Lower lobe of right lung (tissue), 2 donors: ENCODE measurements around the gene B3GALT4. TPM values are rescaled to one million over a fixed set of nuclear protein-coding genes. Genes with fewer than 3 reads are reported as not detected.

Experiments used
- ATAC-seq, 2 donors: fragments of 200-7000 bp; cut with Tn5 transposase; one replicate each; pipeline ENCODE4 v1.9.1; 2020 to 2022; ENCODE audit warnings: mild to moderate bottlenecking in 2 of 2, moderate library complexity in 2 of 2
- DNase-seq: peaks from one replicate; pipeline ENCODE4 v3.0.0-alpha.2; 2020
- H3K27ac ChIP-seq: fragments of 200-600 bp; one replicate; pipeline ENCODE4 v1.8.0; 2022
- H3K27me3 ChIP-seq: fragments of 200-600 bp; one replicate; pipeline ENCODE4 v1.8.0; 2022; ENCODE audit warnings: low read depth
- H3K36me3 ChIP-seq: fragments of 200-600 bp; one replicate; pipeline ENCODE4 v1.8.0; 2022; ENCODE audit warnings: mild to moderate bottlenecking
- H3K4me1 ChIP-seq: fragments of 200-600 bp; one replicate; pipeline ENCODE4 v1.8.0; 2022
- H3K4me3 ChIP-seq: fragments of 200-600 bp; one replicate; pipeline ENCODE4 v1.8.0; 2022; ENCODE audit warnings: mild to moderate bottlenecking
- H3K9me3 ChIP-seq: fragments of 200-600 bp; one replicate; pipeline ENCODE4 v1.8.0; 2022
- intact Hi-C: fragments of 100-400 bp; cut with DNase I; formaldehyde crosslinking; loops from one replicate; pipeline ENCODE4 v1.11.0; 2022
- total RNA-seq: library from RNA; stranded (reverse); fragmentation: NEBNext Ultra II Directional; extraction: Animal tissue kit (Norgen Biotek cat#: 25700); gene quantifications from one replicate; pipeline ENCODE4 v1.2.1, GENCODE V29; 2021
- TF ChIP-seq, protein P1 (sequence below): fragments of 200-600 bp; IDR thresholded peaks from one replicate; pipeline ENCODE4 v1.8.0; 2022; ENCODE audit warnings: antibody characterized with exemption, mild to moderate bottlenecking
- donor health status: DM: no; HTN: yes; CAD: no; lungs with severe emphysema.

Gene B3GALT4
- total RNA-seq, 1 donor from 2014 or later: 19.6 TPM

GRCh38 chr6:33296797-33297405 lies 20.0 kb downstream of the B3GALT4 start:
- intact Hi-C loops: no loop called here
- H3K4me1 ChIP-seq: peaks cover 38% of the 10 kb centered on the region
- no peaks in the 10 kb centered on the region for H3K27me3 ChIP-seq
- TF ChIP-seq, protein P1, sequence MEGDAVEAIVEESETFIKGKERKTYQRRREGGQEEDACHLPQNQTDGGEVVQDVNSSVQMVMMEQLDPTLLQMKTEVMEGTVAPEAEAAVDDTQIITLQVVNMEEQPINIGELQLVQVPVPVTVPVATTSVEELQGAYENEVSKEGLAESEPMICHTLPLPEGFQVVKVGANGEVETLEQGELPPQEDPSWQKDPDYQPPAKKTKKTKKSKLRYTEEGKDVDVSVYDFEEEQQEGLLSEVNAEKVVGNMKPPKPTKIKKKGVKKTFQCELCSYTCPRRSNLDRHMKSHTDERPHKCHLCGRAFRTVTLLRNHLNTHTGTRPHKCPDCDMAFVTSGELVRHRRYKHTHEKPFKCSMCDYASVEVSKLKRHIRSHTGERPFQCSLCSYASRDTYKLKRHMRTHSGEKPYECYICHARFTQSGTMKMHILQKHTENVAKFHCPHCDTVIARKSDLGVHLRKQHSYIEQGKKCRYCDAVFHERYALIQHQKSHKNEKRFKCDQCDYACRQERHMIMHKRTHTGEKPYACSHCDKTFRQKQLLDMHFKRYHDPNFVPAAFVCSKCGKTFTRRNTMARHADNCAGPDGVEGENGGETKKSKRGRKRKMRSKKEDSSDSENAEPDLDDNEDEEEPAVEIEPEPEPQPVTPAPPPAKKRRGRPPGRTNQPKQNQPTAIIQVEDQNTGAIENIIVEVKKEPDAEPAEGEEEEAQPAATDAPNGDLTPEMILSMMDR: no peak
- ATAC-seq (no peak), DNase-seq (no peak)
- H3K9me3 ChIP-seq: no peaks in the 10 kb centered on the region
- peak overlapping the region; percentile 70 for H3K4me3 ChIP-seq
- H3K27ac ChIP-seq: peak overlapping the region; percentile 90
- H3K36me3 ChIP-seq: peaks cover 55% of the 10 kb centered on the region

- no peaks in the 10 kb centered on the region for H3K27me3 ChIP-seq
- TF ChIP-seq, protein P1: no peak
- DNase-seq (peak; percentile 80), ATAC-seq (peak; percentile 27 to 49)
- peaks cover 38% of the 10 kb centered on the region for H3K4me1 ChIP-seq
- no peaks in the 10 kb centered on the region for H3K9me3 ChIP-seq
- intact Hi-C loops: no loop called here
- peak overlapping the region; percentile 90 for H3K27ac ChIP-seq
- peak overlapping the region; percentile 70 for H3K4me3 ChIP-seq
- peaks cover 55% of the 10 kb centered on the region for H3K36me3 ChIP-seq
Measured at GRCh38 chr6:33297406-33297955, 20.6 kb downstream of the B3GALT4 start.

GRCh38 chr6:33297956-33298772 lies 21.2 kb downstream of the B3GALT4 start:
- ATAC-seq (peak; percentile 75 to 76), DNase-seq (peak; percentile 78)
- H3K4me3 ChIP-seq: peak overlapping the region; percentile 70
- H3K27ac ChIP-seq: peak overlapping the region; percentile 90
- H3K9me3 ChIP-seq: no peaks in the 10 kb centered on the region
- peaks cover 55% of the 10 kb centered on the region for H3K36me3 ChIP-seq
- peaks cover 38% of the 10 kb centered on the region for H3K4me1 ChIP-seq
- TF ChIP-seq, protein P1: no peak
- H3K27me3 ChIP-seq: no peaks in the 10 kb centered on the region
- intact Hi-C loops: no loop called here

GRCh38 chr6:33298773-33299236 lies 21.9 kb downstream of the B3GALT4 start, which contains the start of gene RGL2:
TSS of gene RGL2 (minus strand) at chr6:33298942. CDS start at chr6:33298610, 332 bp downstream.
- ATAC-seq: peak; percentile 83 to 89

More at GRCh38 chr6:33298773-33299236, 21.9 kb downstream of the B3GALT4 start, which contains the start of gene RGL2:
- Histone ChIP-seq H3K36me3 (peaks cover 55% of the 10 kb centered on the region), H3K27me3 (no peaks in the 10 kb centered on the region), H3K4me1 (peaks cover 38% of the 10 kb centered on the region), H3K9me3 (no peaks in the 10 kb centered on the region), H3K27ac (peak within 1 kb of the TSS; percentile 90), H3K4me3 (peak within 1 kb of the TSS; percentile 70)
- intact Hi-C loops: no loop called here
- peak; percentile 92 for DNase-seq
- TF ChIP-seq, protein P1: no peak
